HG03196 (cell line): ENCODE data around the gene ARFGAP1.

Experiments used
- ATAC-seq: cut with Tn5 transposase; IDR thresholded peaks from one replicate; pipeline ENCODE4 v1.9.1; 2021; ENCODE audit not compliant: unreplicated experiment

The ARFGAP1 gene

DNA sequence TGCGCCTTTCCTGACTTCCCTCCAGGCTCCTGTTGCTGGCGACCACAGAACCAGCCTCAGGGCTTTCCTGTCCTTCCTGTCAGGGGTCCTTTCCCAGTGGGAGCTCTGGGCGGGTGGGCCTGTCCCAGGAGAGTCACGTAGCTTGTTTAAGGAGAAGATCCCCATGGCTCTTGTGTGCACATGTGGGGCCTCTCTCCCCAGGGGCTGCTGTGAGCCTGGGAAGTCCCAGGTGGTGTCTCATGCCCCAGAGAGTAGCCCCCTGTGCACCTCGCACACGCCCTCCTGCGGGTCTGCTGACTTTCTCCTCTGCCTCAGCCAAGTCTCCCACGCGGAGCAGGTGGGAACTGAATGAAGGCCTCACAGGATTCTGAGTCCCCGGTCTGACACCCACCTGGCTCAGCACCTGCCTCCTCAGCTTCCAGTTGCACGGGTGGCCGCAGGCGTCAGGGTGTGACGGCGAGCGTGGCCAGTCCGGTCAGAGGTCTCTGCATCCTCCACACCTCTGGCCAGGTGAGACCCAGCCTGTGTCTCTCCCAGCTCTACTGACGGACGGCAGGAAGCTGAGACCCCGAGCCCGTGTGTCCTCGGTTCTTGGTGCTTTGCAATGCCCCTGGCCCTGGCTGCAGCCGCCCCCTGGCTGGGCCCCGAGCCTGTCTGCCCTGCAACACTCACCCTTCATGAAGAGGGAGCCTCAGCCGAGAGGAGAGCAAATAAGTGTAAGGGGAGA lies 12.7 kb upstream of the ARFGAP1 start:
- no peak for ATAC-seq

DNA sequence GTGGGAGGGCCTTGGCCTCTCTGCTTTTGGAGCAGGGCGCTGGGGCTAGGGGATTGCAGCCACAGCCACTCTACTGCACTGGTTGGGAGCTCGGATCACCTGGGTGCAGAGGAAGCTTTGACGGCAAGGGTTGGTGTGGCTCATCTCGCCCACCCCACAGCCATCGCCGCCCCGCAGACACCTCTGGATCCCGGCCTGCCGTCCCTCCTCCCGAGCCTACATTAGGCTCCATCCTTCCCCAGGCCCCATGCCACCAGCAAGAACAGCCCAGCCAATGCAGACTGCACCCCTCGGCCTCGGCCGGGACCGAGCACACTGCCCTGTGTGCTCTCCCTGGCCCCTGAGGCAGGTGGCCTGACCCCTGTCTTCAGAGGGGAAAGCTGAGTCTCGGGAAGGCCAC lies 12.1 kb upstream of the ARFGAP1 start:
- ATAC-seq, result no peak

DNA sequence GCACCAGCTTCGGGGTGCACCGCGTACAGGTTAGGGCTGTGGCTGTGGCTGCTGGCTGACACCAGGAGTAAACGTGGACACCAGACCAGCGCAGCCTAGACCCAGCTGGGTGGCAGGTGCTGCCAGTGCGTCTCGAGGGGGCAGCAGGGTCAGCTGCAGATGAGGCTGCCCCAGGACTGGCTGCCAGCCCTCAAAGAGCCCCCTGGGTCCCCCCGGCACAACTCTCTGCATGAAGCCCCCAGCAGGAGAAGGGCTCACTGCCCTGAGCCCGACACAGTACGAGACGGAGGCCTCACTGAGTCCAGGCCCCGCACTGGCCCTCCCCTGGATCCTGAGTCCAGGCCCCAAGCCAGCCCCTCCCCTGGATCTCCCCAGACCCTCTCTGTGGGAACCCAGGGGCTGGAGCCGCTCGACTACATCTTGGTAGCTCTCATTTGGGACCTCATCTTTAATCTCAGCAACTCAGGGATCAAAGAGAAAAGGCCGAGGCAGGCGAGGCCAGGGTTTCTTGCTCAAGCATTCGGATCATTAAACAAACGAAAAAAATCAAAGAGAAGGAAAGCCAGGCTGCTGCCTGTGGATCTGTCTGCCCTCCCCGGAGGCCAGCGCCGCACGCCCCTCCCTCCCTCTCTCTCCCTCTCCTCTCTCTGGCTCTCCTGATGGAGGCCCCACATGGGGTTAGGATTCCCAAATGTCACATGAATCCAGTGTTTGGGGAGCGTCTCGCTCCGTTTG lies 11.4 kb upstream of the ARFGAP1 start:
- no peak for ATAC-seq

DNA sequence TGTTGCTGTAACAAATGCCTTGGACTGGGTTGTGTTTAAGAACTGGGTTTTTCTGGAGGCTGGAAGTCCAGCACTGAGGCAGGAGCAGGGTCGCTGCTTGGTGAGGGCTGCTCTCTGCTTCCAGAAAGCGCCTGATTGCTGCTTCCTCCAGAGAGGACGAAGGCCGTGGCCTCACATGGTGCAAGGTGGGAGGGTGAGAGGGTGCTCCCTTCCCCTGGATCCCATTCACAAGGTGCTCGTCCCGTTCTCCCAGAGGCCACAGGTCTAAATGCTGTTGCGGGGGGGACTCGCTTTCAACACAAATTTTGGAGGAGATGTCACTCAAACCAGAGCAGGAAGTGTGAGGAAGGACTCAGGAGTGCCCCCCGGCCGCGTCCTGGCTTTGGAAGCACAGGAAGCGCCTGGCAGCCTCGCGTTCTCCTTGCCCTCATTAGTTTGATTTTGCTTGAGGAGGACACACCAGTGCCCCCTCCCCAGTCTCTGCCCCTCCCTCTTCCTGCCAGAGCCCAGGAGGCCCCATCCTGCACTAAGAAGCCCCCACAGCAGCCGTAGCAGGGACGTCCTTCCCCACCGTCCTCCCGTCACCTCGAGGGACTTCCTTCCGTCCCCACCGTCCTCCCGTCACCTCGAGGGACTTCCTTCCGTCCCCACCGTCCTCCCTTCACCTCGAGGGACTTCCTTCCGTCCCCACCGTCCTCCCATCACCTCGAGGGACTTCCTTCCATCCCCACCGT lies 10.7 kb upstream of the ARFGAP1 start:
- no peak for ATAC-seq

DNA sequence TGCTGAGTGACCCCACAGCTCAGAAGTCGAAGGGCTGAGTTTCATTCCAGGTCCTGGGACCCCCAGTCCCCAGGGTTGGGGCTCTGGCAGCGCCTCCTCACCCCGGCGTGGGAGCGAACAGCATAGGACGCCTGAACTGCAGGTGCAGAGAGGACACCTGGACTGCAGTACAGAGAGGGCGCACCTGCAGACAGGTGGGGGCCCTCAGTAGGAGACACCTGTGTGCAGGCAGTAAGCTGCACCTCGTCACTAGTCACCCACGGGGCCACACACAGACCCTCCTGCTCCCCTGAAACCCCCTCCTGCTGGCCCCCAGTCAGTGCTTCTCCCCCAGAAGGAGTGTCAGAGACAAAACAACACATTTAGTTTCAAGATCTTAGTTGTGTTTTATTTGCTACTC lies 9.8 kb upstream of the ARFGAP1 start:
- no peak for ATAC-seq

DNA sequence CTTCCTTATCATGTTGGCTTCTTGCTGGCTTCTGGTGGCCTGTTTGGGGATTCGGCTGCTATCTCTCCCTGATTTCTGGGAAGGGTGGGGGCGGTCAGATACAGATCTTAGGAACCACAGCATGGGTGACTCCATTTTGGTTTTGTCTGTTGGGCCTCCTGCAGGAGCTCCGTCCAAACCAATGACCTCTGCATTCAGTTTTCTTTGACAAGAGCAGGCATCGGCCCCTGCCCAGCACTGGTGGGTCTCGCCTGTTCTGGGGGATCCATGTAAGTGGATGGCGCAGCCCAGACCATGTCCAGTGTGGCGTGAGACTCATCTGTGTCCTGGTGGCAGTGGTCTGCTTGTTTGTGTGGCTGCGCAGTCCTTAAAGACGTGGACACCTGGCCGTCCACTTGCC lies 8.6 kb upstream of the ARFGAP1 start:
- no peak for ATAC-seq

DNA sequence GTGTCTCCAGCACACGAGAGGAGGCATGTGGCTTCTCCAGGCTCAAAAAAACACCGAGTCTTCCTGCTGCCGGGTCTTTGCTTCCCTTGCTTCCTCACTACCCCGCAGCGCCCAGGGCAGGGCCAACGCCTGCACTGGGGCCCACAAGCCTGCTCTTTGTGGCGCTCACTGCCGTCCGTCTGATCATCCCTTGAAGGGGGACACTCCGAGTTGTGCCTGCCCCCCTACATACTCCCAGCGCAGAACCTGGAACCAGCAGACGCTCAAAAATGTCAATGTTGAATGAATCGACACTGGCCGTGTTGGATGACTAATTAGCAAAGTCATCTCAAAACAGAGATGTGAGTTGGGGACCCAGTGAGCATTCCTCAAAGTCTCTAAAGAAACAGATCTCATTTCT lies 8.1 kb upstream of the ARFGAP1 start:
- no peak for ATAC-seq

DNA sequence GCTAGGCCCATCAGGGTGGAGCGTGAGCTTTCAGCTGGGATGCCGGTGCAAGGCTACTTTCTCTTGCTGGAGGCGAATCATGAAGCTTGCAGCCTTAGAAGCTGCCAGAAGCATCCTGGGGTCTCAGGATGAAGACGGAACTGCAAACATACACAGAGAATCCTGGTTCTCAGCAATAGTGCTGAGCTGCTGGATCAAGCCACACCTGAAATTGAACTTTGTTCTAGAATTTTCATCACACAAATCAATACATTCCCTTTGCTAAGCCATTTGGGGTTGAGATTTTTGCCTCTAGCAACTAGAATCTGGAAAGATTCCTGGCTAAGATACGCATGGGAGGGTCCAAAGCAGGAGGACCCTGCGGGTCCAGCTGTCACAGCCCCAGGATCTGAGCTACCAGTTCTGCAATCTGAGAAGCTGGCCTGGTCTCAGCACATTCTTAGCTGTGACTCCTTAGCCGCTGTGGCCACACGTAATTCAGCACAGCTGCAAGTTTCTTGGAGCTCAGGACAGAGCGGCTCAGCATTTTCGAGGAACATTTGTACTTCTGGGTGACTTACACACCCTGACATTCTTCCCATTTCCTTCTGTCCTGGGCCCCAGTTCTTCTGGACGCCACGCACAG lies 6.6 kb upstream of the ARFGAP1 start:
- no peak for ATAC-seq

DNA sequence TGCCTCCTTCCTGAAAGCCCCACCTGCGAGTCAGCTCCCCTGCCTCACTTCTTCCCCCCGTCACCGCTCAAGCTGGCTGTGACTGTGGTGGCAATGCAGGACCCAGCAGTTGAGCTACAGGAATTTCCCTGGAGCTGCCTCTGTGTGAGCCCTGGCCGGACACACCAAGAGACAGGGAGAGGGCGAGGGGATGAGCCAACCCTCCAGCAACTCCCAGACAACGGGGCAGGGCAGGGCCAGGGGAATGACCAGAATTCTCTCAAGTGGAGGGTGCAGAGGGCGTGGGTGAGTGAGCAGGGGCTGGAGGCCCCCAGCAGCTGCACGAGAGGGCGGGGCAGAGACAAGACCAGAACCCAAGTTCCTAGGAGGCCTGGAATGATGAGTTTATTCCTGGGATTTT lies 4.9 kb upstream of the ARFGAP1 start:
- ATAC-seq, result no peak

DNA sequence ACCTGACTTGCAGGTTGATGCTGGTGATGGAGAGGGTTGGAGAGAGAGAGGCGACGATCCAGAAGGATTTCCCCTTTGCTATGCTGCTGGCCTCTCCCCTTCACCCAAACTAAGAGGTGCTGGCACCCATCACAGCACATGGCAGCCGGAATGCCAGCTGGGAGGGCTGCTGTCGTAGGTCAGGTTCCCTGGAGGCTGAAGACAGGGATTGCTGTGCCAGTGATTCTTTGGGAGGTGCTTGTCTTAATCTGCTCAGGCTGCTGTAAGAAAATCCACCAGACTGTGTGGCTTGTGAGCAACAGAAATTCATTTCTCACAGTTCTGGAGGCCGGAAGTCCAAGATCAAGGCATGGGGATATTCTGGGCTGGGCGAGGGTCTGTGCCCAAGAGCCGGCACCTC lies 4.4 kb upstream of the ARFGAP1 start:
- ATAC-seq, result no peak

DNA sequence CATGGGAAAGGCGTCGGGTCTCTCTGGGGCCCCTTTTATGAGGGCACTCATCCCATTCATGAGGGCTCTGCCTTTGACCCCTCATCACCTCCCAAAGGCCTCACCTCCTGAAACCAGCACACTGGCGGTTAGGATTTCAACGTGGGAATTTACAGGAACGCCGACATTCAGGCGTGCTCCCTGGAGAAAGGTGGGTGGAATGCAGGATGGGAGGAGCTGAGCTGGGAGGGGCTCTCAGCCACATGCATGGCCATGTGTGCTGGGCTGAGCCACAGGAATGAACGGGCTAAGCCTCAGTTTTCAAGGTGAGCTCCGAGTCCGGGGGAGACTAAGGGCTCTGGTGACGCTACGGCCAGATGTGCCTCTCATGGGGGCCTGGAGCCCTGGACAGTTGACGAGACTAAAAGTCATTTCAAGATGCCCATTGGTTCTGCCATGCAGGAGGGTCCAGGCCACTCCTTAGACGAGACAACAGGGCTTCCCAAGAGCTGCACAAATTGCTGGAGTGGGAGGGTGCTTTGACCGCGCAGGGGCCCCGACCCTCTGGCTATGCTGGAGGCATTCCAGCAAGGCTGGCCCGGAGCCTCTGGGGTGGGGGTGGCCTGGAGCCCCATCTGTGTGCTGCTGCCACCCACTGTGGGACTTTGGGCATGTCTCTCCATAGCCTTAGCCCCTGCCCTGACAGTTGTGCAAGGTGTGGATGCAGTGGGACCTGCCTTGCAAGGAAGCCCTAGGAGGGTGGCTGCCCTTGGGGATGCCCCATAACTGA lies 3.8 kb upstream of the ARFGAP1 start:
- ATAC-seq, result no peak

DNA sequence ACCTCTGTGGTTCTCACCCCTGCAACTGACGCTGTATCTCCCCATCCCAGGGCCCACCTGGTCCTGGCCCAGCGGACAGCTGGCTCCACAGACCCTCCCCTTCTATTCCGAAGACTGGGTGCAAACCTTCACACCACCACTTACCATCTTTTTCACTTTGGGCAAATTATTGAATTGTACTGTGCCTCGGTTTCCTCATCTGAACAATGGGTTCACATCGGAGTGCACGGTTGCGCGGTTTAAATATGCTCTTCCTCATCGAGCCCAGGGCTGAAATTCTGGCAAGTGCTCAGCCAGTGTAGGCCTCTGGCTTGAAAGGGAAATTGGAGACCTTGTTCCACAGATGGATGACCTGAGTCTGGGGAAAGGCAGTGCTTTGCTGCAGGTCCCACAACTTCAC lies 2.9 kb upstream of the ARFGAP1 start:
- ATAC-seq, result no peak

DNA sequence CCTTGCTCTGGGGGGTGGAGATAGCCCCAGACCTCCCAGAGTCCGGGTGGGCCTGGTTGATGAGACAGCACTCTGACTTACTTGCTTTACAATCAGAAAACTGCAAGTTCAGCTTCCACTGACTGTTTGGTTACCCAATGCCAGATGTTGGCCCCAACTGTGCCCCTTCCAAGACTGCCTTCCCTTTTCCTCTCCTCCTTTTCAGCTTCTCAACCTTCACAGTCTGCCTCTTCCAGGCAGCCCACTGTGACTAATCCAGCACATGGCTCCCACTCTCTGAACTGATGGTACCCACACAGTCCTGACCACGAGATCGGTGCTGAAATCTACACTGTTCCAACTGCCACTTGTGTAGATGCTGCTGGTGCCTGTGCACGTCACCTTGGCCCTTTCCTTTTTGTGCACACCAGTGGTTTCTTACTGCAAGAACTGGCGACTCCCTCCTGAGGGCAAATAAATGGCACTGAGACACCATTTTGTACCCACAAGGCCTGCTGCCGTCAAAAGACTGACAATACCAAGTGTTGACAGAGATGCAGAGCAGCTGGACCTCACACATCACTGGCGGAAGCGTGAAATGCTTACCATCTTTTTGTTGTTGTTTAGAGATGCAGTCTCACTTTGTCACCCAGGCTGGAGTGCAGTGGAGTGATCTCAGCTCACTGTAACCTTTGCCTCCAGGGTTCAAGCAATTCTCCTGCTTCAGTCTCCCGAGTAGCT lies 1.8 kb upstream of the ARFGAP1 start:
- ATAC-seq, result no peak

DNA sequence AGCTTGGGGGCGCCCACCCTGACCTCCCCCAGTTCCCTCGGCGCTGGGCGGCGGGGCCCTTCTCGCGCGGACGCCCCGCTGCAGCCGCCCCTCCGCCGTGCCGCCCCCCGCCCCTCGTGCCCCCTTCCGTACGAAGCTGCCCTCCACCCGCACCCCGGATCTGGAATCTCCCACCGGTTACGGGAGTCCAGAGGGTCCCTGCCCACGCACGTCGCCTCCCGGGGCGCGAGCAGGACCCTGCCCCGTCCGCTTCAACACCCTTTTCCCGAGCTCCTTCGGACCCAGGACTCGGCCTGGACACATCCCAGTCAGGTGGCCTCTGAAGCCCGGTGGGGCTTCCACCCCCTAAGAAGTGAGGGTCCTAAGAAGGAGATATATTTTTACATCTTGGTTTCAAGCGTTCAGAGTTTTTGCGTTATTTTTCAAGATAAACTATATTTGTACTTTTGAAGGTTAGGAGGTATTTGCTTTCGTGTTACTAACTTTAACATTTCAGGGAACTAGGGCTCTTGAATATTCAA lies 506 bp downstream of the ARFGAP1 start:
- ATAC-seq, result no peak

DNA sequence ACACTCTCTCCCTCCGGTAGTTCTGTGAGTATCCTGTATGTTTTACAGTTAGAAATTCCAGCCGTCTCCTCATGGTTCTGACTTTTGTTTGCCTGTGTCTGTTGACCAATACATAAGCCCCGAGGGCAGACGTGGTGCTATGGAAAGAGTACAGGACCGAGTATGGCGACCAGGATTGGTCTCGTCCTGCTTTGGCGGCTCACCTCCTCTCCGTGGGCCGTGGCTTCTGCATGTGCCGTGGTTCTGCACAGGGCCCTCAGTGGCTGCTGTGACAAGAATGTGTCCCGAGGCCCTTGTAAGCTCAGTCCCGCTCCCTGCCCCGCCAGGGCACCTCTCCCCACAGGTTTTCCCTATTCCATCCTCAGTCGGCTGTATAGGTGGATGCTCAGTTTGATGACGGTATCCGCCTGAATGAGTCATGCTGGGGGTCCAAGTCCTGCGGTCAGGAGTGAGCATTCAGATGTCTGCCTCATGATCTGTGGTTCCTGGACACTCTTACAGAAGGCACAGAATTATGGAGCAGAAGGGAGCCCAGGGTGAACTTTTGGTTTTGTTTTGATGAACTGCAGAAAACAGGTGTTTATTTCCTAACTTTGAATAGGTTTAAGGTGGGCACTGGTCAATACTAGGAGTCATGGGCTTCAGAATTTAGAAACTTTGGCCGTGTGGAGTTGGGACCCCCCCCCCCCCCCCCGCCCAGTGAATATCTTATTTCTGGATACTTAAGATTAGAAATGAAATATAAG lies 1.2 kb downstream of the ARFGAP1 start:
- ATAC-seq, result no peak

DNA sequence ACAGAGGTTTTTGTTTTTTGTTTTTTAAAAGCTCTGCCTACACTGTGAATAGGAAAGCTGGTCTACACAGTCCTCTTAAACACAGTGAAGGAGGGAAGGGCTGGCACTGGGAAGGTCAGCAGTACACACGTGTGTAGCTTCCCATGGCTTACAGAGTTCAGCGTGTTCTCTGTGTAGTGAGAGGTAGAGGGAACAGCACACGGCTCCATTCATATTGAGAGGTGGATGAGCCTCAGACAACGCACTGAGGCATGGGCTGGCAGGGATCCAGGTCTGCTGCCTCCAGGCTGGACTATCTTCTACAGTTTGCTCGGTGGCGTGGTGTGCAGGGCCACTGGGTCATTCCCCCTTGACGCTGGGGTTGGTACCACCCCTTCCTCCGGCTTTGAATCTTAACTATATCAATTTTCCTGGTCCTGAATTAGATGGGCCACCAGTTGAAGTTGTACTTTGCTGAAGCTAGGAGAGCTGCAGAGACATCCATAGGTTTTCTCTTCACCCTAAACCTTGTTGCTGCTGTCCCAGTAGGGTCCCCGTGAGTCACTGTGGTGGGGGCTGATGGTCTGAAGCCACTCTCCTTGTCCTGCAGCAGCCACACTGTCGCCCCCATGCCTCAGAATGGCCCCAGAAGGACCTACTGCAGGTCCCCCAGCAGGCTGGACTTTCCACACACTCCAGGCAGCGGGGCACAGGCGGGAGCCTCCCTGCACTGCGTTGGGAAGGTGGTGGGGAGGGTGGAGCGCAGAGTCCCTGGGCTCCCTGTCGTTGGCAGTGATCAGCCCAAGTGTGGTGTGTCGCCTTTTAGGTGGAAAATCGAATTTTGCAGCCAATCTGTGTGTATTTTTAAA lies 2.0 kb downstream of the ARFGAP1 start:
- ATAC-seq, result no peak

DNA sequence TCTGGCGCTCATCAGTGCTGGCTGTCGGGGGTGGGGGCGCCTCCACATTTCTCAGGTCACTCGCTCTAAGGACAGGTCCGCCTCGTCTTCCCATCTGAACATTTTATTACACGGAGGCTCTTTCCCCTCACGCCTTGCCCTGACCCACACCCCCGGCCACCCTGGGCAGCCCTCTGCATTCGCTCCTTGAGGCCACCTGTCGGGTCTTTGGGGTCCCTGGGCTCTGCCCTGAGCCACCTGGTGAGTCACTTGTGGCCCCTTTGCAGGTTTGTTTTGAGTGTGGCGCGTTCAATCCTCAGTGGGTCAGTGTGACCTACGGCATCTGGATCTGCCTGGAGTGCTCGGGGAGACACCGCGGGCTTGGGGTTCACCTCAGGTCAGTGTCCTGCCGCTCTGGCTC lies 3.2 kb downstream of the ARFGAP1 start:
- no peak for ATAC-seq

DNA sequence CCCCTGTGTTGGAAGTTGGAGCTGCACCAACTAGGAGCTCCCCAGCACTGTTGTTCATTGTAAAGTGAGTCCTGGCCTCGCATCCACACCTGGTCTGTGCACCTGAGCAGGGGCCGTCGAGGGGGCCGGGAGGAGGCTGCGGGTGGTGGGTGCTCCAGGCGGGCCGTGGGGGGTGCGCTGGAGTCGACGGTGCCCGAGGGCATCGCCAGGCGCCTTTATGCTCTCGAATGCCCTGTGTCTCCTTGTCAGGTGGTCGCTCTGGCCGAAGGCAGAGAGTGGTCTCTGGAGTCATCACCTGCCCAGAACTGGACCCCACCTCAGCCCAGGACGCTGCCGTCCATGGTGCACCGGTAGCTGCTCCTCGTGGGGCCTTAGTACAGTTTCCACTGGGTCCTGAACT lies 4.3 kb downstream of the ARFGAP1 start:
- no peak for ATAC-seq
